ENCODE results near the gene ETV2.
"Not testable (repeated sequence)": the region's sequence is repeated elsewhere in the genome, so short reads cannot be mapped to it uniquely, and the experiment has no call there.

ETV2 gene

DNA sequence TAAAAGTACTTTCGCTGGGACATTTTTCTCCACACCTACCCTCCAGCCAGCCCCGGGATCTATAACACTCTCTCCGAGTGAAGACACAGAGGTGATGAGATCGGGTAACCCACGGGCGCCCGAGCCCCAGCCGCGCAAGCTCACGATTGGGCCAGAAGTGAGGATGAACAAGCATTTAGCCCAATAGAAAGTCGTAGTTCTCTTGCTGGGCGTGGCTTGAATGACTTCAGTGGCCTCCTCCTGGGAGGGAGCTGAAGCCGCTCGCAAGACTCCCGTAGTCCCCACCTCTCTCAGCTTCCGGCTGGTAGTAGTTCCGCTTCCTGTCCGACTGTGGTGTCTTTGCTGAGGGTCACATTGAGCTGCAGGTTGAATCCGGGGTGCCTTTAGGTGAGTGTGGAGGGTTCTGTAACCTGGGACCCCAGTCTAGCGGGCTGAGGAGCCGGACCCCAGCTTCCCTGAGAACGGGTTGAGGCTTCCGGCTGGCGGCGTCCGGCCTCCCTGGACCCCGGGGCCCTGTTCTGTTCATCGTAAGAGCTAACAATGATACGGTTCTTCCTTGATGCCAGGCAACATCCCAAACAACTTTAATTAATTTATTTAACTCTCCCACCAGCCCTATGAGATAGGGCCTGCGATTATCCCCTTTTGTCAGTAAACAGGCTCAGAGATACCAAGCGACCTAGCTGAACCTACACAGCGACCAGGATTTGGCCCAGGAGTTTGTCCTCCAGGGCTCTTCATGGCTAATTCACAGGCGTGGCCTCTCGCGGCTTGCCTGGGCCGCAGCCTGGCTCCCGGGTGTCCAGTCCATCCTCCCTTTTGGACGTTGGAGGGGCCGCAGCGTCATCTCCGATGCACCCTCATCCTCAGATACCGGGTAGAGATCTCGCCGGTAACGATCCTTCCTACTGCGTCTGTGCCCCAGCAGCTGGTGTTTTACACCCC is 6.7 kb downstream of the ETV2 start, which contains the start of gene COX6B1:
Gene COX6B1 (plus strand): TSS at position 307 of the 945 bp plus-strand sequence. CDS start 2,921 bp downstream, outside the sequence.
- peak within 1 kb of the TSS; percentile 94 for H3K4me3 ChIP-seq (ENCODE audit: low read depth, low read length)
- peak; percentile 98 for DNase-seq (ENCODE audit: low read depth)
- TF ChIP-seq, protein P1, sequence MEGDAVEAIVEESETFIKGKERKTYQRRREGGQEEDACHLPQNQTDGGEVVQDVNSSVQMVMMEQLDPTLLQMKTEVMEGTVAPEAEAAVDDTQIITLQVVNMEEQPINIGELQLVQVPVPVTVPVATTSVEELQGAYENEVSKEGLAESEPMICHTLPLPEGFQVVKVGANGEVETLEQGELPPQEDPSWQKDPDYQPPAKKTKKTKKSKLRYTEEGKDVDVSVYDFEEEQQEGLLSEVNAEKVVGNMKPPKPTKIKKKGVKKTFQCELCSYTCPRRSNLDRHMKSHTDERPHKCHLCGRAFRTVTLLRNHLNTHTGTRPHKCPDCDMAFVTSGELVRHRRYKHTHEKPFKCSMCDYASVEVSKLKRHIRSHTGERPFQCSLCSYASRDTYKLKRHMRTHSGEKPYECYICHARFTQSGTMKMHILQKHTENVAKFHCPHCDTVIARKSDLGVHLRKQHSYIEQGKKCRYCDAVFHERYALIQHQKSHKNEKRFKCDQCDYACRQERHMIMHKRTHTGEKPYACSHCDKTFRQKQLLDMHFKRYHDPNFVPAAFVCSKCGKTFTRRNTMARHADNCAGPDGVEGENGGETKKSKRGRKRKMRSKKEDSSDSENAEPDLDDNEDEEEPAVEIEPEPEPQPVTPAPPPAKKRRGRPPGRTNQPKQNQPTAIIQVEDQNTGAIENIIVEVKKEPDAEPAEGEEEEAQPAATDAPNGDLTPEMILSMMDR (conservative IDR thresholded peaks at IDR 0.05; ENCODE audit: low read depth, low read length): no peak

DNA sequence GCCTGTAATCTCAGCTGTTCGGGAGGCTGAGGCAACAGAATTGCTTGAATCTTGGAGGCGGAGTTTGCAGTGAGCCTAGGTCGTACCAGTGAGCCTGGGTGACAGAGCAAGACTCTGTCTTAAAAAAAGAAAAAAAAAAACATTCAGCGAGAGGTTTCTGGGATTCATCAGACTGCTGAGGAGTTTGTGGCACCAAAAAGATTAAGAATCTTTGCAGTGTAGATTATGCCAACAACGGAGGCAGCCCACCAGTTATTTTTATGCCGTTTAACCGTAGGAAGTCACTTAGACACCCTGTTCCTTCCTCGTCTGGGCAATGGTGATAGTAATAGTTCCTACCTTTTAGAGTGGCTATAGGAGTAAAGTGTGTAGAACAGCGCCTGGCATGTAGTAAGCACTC is 9.0 kb downstream of the ETV2 start:
- H3K4me3 ChIP-seq (ENCODE audit: low read depth, low read length): no peak overlapping the region
- TF ChIP-seq, protein P1 (conservative IDR thresholded peaks at IDR 0.05; ENCODE audit: low read depth, low read length): no peak
- DNase-seq (ENCODE audit: low read depth): no peak

DNA sequence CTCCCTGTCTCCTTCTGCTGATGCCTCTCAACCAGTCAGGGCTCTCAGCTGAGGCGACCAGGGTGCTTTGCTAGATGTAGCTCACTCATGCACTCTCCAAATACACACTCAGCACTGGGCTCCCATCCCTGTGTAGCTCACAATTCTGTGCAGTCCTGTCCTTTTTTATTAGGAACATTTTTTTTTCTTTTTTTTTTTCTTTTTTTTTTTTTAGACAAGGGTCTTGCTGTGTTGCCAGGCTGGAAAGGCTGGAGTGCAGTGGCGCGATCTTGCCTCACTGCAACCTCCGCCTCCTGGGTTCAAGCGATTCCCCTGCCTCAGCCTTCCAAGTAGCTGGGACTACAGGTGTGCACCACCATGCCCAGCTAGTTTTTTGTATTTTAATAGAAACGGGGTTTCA is 13.3 kb downstream of the ETV2 start:
- not testable (repeated sequence) for DNase-seq (ENCODE audit: low read depth); H3K4me3 ChIP-seq (ENCODE audit: low read depth, low read length)

DNA sequence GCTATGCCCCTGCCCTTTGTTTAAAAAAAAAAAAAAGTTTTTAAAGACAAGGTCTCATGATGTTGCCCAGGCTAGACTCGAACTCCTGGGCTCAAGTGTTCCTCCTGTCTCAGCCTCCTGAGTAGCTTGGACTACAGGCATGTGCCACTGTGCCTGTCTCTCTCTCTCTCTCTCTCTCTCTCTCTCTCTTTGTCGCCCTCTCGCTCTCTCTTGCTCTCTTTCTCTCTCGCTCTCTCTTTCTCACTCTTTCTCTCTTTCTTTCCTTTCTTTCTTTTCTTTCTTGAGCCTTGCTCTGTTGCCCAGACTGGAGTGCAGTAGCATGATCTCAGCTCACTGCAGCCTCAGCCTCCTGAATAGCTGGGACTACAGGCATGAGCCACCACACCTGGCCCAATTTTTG is 14.1 kb downstream of the ETV2 start:
- no peak overlapping the region for H3K4me3 ChIP-seq (ENCODE audit: low read depth, low read length)
- DNase-seq (ENCODE audit: low read depth): no peak
- TF ChIP-seq, protein P1 (conservative IDR thresholded peaks at IDR 0.05; ENCODE audit: low read depth, low read length): no peak

DNA sequence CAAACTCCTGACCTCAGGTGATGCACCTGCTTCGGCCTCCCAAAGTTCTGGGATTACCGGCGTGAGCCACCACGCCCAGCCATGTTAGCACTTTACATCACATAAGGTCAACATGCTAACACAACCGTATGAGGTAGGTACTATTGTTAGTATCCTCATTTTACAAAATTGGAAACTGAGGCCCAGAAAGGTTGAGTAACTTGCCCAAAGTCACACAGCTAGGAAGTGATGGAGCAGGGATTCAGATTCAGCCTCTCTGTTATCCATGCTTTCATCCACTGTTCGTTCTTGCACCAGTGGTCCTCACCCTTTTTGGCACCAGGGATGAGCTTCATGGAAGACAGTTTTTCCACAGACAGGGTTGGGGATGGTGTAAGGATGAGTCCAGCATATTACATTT is 15.2 kb downstream of the ETV2 start:
- no peak for DNase-seq (ENCODE audit: low read depth)
- TF ChIP-seq, protein P1 (conservative IDR thresholded peaks at IDR 0.05; ENCODE audit: low read depth, low read length): no peak
- no peak overlapping the region for H3K4me3 ChIP-seq (ENCODE audit: low read depth, low read length)

DNA sequence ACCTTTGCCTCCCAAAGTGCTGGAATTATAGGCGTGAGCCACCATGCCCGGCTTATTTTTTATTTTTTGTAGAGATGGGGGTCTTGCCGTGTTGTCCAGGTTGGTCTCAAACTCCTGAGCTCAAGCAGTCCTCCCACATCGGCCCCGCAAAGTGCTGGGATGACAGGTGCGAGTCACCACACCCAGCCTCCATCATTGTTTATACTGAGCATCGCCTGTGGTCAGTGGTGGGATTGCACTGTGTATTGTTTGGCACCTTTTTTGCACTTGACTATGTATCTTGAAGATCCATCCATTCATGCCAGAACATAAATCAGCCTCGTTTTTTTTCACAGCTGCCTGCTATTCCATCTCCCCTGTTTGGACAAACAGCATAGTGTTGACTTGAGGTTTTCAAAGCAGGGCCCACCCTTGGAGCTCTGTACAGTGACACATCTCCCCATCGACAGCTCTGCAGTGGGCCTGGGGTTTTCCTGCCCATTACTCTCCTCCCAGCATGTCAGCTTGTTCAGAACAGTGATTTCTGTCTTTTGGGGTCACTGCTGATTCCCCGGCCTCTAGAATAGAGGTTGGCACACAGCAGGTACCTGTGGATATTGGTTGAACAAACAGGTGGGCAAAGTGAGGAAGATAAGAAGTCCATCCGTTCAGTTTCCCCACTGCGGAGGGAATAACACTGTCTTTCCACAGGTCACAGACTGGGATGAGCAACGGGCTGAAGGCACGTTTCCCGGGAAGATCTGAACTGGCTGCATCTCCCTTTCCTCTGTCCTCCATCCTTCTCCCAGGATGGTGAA is 16.6 kb downstream of the ETV2 start:
- no peak overlapping the region for H3K4me3 ChIP-seq (ENCODE audit: low read depth, low read length)
- TF ChIP-seq, protein P1 (conservative IDR thresholded peaks at IDR 0.05; ENCODE audit: low read depth, low read length): peak; percentile 23
- DNase-seq (ENCODE audit: low read depth): no peak

DNA sequence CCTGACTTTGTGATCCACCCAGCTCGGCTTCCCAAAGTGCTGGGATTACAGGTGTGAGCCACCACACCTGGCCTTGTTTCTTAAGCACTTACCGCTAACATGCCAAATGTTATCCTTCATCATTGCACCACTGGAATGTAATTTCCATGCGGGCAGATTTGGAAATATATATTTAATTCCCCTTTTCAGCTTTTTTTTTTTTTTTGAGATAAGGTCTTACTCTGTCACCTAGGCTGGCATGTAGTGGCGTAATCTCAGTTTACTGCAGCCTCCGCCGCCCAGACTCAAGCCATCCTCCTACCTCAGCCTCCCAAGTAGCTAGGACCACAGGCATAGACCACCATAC is 20.4 kb downstream of the ETV2 start:
- no peak overlapping the region for H3K4me3 ChIP-seq (ENCODE audit: low read depth, low read length)
- TF ChIP-seq, protein P1 (conservative IDR thresholded peaks at IDR 0.05; ENCODE audit: low read depth, low read length): no peak
- DNase-seq (ENCODE audit: low read depth): no peak

Measured in choroid plexus epithelial cell (primary cell).